Measurements from ENCODE around the gene RFC5. TPM values are rescaled to one million over a fixed set of nuclear protein-coding genes. Genes with fewer than 3 reads are reported as not detected.

Gene RFC5
- total and polyA plus RNA-seq, 2 of the 8 experiments (the other 6 are each of a cell fraction or from before 2014, with no cell fraction given) = 34.4 to 40.6 TPM

GRCh38 chr12:117968151-117968789 lies 48.2 kb upstream of the RFC5 start (continued):
- no peak for TF ChIP-seq CHD7 (IDR thresholded peaks at IDR 0.05; ENCODE audit: insufficient replicate concordance, low read length)
